Skeletal muscle satellite cell (primary cell): ENCODE results near the gene CDC37.
"Not testable (repeated sequence)": the region's sequence is repeated elsewhere in the genome, so short reads cannot be mapped to it uniquely, and the experiment has no call there.

Experiments used
- H3K27me3 ChIP-seq: 2 replicates; pipeline ENCODE4 v1.7.0; 2013; ENCODE audit warnings: low read length; ENCODE audit not compliant: control insufficient read depth, insufficient read depth
- H3K36me3 ChIP-seq: 2 replicates; pipeline ENCODE4 v1.7.0; 2013; ENCODE audit warnings: mild to moderate bottlenecking, control low read depth, low read length; ENCODE audit not compliant: insufficient read depth
- H3K4me1 ChIP-seq: 2 replicates; pipeline ENCODE4 v1.7.0; 2013; ENCODE audit warnings: low read length; ENCODE audit not compliant: control insufficient read depth, insufficient read depth
- H3K4me2 ChIP-seq: 2 replicates; pipeline ENCODE4 v1.7.0; 2013; ENCODE audit warnings: mild to moderate bottlenecking, low read length
- H3K4me3 ChIP-seq: 2 replicates; pipeline ENCODE4 v1.7.0; 2013; ENCODE audit warnings: low read length
- H3K9ac ChIP-seq: 2 replicates; pipeline ENCODE4 v1.7.0; 2013; ENCODE audit warnings: mild to moderate bottlenecking, low read depth, low read length, moderate library complexity
- H3K9me3 ChIP-seq: replicated peaks from 2 replicates; pipeline ENCODE4 v1.7.0; 2013; ENCODE audit warnings: mild to moderate bottlenecking, control low read depth, low read length

Gene CDC37

DNA sequence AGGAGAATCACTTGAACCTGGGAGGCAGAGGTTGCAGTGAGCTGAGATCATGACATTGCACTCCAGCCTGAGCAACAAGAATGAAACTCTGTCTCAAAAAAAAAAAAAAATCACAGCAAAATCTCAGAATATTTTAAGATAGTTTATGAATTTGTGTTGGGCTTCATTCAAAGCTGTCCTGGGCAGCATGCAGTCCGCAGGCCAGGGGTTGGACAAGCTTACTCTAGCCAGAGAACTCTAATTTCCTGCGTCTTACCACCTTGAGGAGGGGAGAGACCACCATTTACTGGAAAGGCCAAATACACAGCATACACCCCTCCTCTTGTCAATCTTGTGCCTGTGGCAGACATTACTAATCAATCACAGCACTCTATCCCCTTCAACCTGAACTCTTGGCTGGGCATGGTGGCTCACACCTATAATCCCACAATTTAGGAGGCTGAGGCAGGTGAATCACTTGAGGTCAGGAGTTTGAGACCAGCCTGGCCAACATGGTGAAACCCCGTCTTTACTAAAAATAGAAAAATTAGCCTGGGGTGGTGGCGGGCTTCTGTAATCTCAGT lies 36.3 kb downstream of the CDC37 start:
- H3K36me3 ChIP-seq = peaks cover 48% of the 10 kb centered on the region
- H3K27me3 ChIP-seq, H3K9ac ChIP-seq, H3K4me1 ChIP-seq, H3K4me3 ChIP-seq, H3K4me2 ChIP-seq, H3K9me3 ChIP-seq: not testable (repeated sequence)

DNA sequence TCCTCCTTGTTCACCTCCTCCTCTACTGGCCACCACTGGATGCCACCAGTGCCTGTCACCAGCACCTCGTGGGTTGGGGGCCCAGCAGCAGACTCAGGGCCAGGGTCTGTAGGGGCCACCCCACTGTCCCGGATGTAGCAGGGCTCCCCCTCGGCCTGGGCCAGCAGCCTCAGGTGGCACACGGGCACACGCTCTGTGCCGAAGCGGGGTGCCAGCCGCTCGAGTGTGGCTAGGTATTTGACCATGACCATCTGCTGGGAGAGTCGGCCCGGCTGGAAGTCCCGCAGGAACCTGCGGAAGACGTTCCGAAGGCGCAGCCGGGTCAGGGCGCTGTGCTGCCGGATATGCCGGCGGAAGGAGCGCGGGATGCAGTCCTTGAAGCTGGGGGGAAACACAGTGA lies 37.8 kb downstream of the CDC37 start:
- H3K4me1 ChIP-seq = no peaks in the 10 kb centered on the region
- H3K27me3 ChIP-seq = no peaks in the 10 kb centered on the region
- no peaks in the 10 kb centered on the region for H3K9me3 ChIP-seq
- H3K36me3 ChIP-seq = peaks cover 61% of the 10 kb centered on the region
- no peak overlapping the region for H3K4me3 ChIP-seq
- no peak overlapping the region for H3K4me2 ChIP-seq
- no peak overlapping the region for H3K9ac ChIP-seq

DNA sequence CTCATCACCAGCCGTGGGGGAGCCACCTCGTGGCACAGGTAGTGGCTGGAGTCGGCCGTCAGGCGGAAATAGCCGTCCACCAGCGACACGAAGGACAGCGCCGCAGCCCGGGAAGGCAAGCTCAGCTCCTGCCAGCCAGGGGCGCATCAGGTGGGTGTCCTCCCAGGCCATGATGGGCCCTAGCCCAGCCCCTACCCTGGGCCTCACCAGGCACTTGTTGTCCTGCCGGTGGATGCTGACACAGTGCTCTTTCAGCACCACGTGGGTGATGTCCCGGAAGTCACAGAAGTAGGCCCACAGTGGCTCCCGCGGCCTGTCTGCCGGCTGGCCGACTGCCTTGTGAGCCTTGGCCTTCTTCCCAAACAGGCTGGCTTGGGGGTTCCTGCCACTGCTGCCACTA lies 38.7 kb downstream of the CDC37 start:
- Histone ChIP-seq H3K4me2 (no peak overlapping the region), H3K27me3 (no peaks in the 10 kb centered on the region), H3K4me1 (no peaks in the 10 kb centered on the region), H3K9me3 (no peaks in the 10 kb centered on the region), H3K36me3 (peaks cover 64% of the 10 kb centered on the region), H3K9ac (no peak overlapping the region), H3K4me3 (no peak overlapping the region)

- Histone ChIP-seq H3K27me3 (no peaks in the 10 kb centered on the region), H3K4me3 (no peak overlapping the region), H3K36me3 (peaks cover 61% of the 10 kb centered on the region), H3K4me2 (no peak overlapping the region), H3K4me1 (no peaks in the 10 kb centered on the region), H3K9me3 (no peaks in the 10 kb centered on the region), H3K9ac (no peak overlapping the region)
These were observed 39.5 kb downstream of the CDC37 start for GRCh38 chr19:10363789-10364281.

DNA sequence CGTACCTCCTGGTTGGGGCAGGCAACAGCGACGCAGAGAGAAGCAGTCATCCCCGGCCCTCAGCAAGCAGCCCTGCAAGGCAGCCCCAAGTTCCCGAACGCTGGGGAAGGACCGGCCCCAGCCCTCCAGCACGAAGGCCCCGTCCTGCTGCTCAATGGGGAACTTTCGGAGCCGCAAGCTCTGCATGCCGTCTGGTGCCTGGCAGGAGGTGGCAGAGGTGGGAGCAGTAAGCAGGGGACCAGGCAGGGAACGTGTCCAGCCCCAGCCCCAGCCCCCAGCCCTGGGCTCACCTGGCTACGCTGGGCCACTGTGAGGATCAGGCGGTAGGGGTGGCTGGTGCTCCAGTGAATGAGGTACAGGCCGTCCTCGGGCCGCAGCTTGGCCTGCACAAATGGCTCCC lies 41.1 kb downstream of the CDC37 start:
- H3K36me3 ChIP-seq = peaks cover 56% of the 10 kb centered on the region
- no peaks in the 10 kb centered on the region for H3K9me3 ChIP-seq

GRCh38 chr19:10361569-10362011 lies 41.8 kb downstream of the CDC37 start:
- Histone ChIP-seq H3K9me3 (no peaks in the 10 kb centered on the region), H3K4me3 (no peak overlapping the region), H3K4me1 (no peaks in the 10 kb centered on the region), H3K27me3 (no peaks in the 10 kb centered on the region), H3K36me3 (peaks cover 60% of the 10 kb centered on the region), H3K4me2 (no peak overlapping the region), H3K9ac (no peak overlapping the region)

More for the DNA sequence above, 41.1 kb downstream of the CDC37 start:
- no peaks in the 10 kb centered on the region for H3K4me1 ChIP-seq
- no peak overlapping the region for H3K9ac ChIP-seq
- H3K4me3 ChIP-seq = no peak overlapping the region
- no peaks in the 10 kb centered on the region for H3K27me3 ChIP-seq
- no peak overlapping the region for H3K4me2 ChIP-seq

GRCh38 chr19:10356431-10356830 lies 46.9 kb downstream of the CDC37 start:
- no peak overlapping the region for H3K9ac ChIP-seq
- no peak overlapping the region for H3K4me2 ChIP-seq
- no peaks in the 10 kb centered on the region for H3K4me1 ChIP-seq
- H3K27me3 ChIP-seq = no peaks in the 10 kb centered on the region
- H3K9me3 ChIP-seq = no peaks in the 10 kb centered on the region
- no peak overlapping the region for H3K4me3 ChIP-seq
- H3K36me3 ChIP-seq = peaks cover 54% of the 10 kb centered on the region

DNA sequence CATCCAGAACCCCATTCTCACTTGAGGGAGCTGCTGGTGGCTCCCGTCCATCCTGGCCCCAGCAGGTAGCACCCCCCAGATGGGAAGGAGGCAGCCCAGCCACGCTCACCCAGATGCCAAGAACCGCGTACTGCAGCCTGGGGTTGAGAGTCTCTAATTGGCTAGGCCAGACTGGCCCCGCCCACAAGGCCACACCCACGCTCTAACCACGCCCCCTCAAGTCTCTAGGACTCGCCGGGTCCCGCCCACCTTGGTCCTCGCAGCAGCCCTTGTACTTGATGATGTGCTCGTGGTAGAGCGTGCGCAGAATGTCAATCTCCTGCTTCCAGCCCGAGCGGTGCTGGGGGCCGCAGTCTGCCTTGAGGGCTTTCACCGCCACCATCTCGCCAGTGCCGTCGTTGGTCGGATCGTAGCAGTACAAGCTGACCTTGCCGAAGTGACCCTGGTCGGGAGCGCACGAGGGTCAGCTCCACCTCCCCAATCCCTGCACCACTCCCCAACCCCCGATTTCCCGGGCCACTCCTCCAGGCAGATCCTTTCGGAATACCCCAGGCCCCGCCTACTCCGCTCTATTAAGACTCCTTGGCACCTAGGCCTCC lies 49.5 kb downstream of the CDC37 start:
- Histone ChIP-seq H3K9ac (no peak overlapping the region), H3K36me3 (peaks cover 49% of the 10 kb centered on the region)

GRCh38 chr19:10352764-10353671 lies 50.3 kb downstream of the CDC37 start:
- H3K4me1 ChIP-seq = no peaks in the 10 kb centered on the region
- no peak overlapping the region for H3K4me3 ChIP-seq
- no peak overlapping the region for H3K9ac ChIP-seq
- H3K27me3 ChIP-seq = no peaks in the 10 kb centered on the region
- H3K36me3 ChIP-seq = peaks cover 46% of the 10 kb centered on the region
- H3K4me2 ChIP-seq = no peak overlapping the region
- H3K9me3 ChIP-seq = no peaks in the 10 kb centered on the region

More for the DNA sequence above, 49.5 kb downstream of the CDC37 start:
- Histone ChIP-seq H3K4me3 (no peak overlapping the region), H3K4me2 (no peak overlapping the region), H3K27me3 (no peaks in the 10 kb centered on the region), H3K4me1 (no peaks in the 10 kb centered on the region), H3K9me3 (no peaks in the 10 kb centered on the region)

- Histone ChIP-seq H3K4me1 (peaks cover 6% of the 10 kb centered on the region), H3K4me2 (no peak overlapping the region), H3K9ac (no peak overlapping the region), H3K4me3 (no peak overlapping the region), H3K9me3 (no peaks in the 10 kb centered on the region), H3K36me3 (peaks cover 11% of the 10 kb centered on the region), H3K27me3 (no peaks in the 10 kb centered on the region)
These were observed 56.8 kb downstream of the CDC37 start for GRCh38 chr19:10346509-10346908.

GRCh38 chr19:10344780-10345179 lies 58.6 kb downstream of the CDC37 start:
- Histone ChIP-seq H3K27me3 (no peaks in the 10 kb centered on the region), H3K4me2 (no peak overlapping the region), H3K4me3 (no peak overlapping the region)

More at GRCh38 chr19:10344780-10345179, 58.6 kb downstream of the CDC37 start:
- Histone ChIP-seq H3K9me3 (no peaks in the 10 kb centered on the region), H3K4me1 (peaks cover 6% of the 10 kb centered on the region), H3K36me3 (peaks cover 1% of the 10 kb centered on the region), H3K9ac (no peak overlapping the region)
